ENCODE results near the gene TP53AIP1. TPM values are rescaled to one million over a fixed set of nuclear protein-coding genes. Genes with fewer than 3 reads are reported as not detected.

Gene TP53AIP1
- total RNA-seq, 3 donors from 2014 or later = 0.25 to 0.55 (median 0.36) TPM

GRCh38 chr11:128916037-128916572 lies 26.6 kb downstream of the TP53AIP1 start:
- intact Hi-C loops (cut with DNase I, micrococcal nuclease) = no loop called here
- Histone ChIP-seq H3K9me3 (no peaks in the 10 kb centered on the region), H3K4me1 (ENCODE audit: low read depth) (no peaks in the 10 kb centered on the region), H3K4me3 (no peak overlapping the region), H3K36me3 (ENCODE audit: low read depth) (no peaks in the 10 kb centered on the region)
- TF ChIP-seq, protein P1, sequence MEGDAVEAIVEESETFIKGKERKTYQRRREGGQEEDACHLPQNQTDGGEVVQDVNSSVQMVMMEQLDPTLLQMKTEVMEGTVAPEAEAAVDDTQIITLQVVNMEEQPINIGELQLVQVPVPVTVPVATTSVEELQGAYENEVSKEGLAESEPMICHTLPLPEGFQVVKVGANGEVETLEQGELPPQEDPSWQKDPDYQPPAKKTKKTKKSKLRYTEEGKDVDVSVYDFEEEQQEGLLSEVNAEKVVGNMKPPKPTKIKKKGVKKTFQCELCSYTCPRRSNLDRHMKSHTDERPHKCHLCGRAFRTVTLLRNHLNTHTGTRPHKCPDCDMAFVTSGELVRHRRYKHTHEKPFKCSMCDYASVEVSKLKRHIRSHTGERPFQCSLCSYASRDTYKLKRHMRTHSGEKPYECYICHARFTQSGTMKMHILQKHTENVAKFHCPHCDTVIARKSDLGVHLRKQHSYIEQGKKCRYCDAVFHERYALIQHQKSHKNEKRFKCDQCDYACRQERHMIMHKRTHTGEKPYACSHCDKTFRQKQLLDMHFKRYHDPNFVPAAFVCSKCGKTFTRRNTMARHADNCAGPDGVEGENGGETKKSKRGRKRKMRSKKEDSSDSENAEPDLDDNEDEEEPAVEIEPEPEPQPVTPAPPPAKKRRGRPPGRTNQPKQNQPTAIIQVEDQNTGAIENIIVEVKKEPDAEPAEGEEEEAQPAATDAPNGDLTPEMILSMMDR (IDR thresholded peaks at IDR 0.05) = no peak
- no peak for DNase-seq
- ATAC-seq = no peak

DNA sequence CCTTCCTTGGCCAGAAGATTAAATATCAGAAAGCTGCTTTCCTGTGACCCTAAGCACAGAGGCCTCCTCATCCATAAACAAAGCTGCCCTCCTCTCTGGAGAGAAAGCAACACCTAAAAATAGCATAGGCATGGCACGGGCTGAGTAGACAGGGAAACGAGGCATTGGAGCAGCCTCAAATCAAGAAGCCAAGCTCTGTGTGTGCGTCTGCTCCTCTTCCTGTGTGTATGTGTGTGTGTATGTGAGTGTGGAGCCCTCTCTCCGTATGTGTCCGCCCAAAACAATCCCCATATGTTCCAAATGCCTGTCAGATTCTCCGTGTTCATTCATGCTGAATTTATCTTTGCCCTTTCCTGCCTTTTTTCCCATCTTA lies 27.5 kb downstream of the TP53AIP1 start:
- TF ChIP-seq, protein P1 (IDR thresholded peaks at IDR 0.05) = no peak
- H3K36me3 ChIP-seq (ENCODE audit: low read depth) = no peaks in the 10 kb centered on the region
- no peaks in the 10 kb centered on the region for H3K4me1 ChIP-seq (ENCODE audit: low read depth)
- no peak overlapping the region for H3K4me3 ChIP-seq
- DNase-seq = no peak
- ATAC-seq = no peak
- intact Hi-C loops (cut with DNase I, micrococcal nuclease) = no loop called here
- no peaks in the 10 kb centered on the region for H3K9me3 ChIP-seq

DNA sequence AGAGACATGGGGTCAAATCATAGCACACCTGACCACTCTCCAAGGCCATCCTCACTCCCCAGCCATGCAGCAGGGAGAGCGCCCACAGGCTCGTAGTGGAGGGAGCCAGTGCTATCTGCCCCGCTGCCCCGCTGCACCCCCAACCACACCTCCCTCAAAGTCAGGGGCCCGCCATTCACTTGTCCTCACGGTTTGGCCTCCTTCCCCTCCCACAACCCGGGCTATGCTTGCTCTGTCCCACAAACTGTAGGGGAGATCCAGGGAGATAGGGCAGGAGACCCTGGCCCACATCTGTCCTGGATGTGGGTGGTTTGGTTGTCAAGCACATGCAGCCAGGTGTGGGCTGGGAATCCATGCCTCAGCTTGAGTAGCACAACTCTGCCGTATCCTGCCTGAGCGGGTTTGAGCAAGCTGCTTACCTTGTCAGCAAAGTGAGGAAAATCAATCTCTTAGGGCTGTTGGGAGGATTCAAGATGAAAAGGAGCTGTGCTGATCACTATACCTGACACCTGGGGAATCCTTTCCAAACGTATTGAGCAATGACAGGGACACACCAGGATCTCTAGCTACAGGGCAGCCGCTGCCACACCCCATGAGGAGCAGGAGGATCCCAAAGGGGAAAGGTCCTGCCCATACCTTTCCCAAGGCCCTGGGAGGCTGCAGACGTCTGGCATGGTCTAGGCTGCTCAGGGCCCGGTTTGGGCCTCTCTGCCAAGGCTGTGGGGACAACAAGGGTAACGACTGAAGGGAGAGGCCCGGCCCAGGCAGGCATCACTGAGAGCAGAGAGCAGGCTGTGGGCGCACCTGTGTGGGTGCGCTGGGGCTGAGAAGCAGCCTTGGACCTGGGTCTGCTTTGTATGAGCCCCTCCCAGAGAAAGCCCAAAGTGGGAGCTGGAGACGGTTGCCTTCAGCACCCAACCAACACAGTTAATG lies 28.2 kb downstream of the TP53AIP1 start:
- no peak overlapping the region for H3K4me3 ChIP-seq
- no peaks in the 10 kb centered on the region for H3K9me3 ChIP-seq
- DNase-seq = no peak
- TF ChIP-seq, protein P1 (IDR thresholded peaks at IDR 0.05) = no peak
- no peaks in the 10 kb centered on the region for H3K4me1 ChIP-seq (ENCODE audit: low read depth)
- intact Hi-C loops (cut with DNase I, micrococcal nuclease) = no loop called here
- H3K36me3 ChIP-seq (ENCODE audit: low read depth) = no peaks in the 10 kb centered on the region
- no peak for ATAC-seq

- intact Hi-C loops (cut with DNase I, micrococcal nuclease) = no loop called here
- Histone ChIP-seq H3K36me3 (ENCODE audit: low read depth) (no peaks in the 10 kb centered on the region), H3K4me3 (no peak overlapping the region), H3K4me1 (ENCODE audit: low read depth) (no peaks in the 10 kb centered on the region), H3K9me3 (no peaks in the 10 kb centered on the region)
- DNase-seq = peak in 1 of 3 donors; percentile 4
- no peak for ATAC-seq
- TF ChIP-seq, protein P1 (IDR thresholded peaks at IDR 0.05) = no peak
Measured at GRCh38 chr11:128913806-128914205, 28.9 kb downstream of the TP53AIP1 start.

DNA sequence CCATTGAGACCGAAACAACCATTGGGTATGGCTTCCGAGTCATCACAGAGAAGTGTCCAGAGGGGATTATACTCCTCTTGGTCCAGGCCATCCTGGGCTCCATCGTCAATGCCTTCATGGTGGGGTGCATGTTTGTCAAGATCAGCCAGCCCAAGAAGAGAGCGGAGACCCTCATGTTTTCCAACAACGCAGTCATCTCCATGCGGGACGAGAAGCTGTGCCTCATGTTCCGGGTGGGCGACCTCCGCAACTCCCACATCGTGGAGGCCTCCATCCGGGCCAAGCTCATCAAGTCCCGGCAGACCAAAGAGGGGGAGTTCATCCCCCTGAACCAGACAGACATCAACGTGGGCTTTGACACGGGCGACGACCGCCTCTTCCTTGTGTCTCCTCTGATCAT lies 31.0 kb downstream of the TP53AIP1 start:
- no peaks in the 10 kb centered on the region for H3K4me1 ChIP-seq (ENCODE audit: low read depth)
- TF ChIP-seq, protein P1 (IDR thresholded peaks at IDR 0.05) = no peak
- H3K36me3 ChIP-seq (ENCODE audit: low read depth) = no peaks in the 10 kb centered on the region
- H3K9me3 ChIP-seq = no peaks in the 10 kb centered on the region
- intact Hi-C loops (cut with DNase I, micrococcal nuclease) = no loop called here
- DNase-seq (peak in 1 of 3 donors; percentile 1), ATAC-seq (no peak)
- no peak overlapping the region for H3K4me3 ChIP-seq
